H9 (cell line): ENCODE data around the gene NKAIN2. TPM values are rescaled to one million over a fixed set of nuclear protein-coding genes. Genes with fewer than 3 reads are reported as not detected.

Experiments used
- DNase-seq: peaks from one replicate; pipeline ENCODE4 v3.0.0-alpha.2; 2017
- H2AFZ ChIP-seq: one replicate; pipeline ENCODE4 v1.6.1; 2013; ENCODE audit warnings: mild to moderate bottlenecking, low read length, control low read depth, moderate library complexity
- H2AK5ac ChIP-seq: 2 replicates; pipeline ENCODE4 v1.6.1; 2013; ENCODE audit warnings: low read length, control low read depth, mixed read lengths; ENCODE audit not compliant: insufficient read length
- H2BK120ac ChIP-seq: one replicate; pipeline ENCODE4 v1.6.1; 2013; ENCODE audit warnings: low read depth, mild to moderate bottlenecking, low read length, control low read depth, inconsistent platforms; ENCODE audit not compliant: poor library complexity, severe bottlenecking
- H2BK12ac ChIP-seq: 2 replicates; pipeline ENCODE4 v1.6.1; 2013; ENCODE audit warnings: low read length, control low read depth, mixed read lengths, low read depth; ENCODE audit not compliant: insufficient read length
- H2BK15ac ChIP-seq: 2 replicates; pipeline ENCODE4 v1.6.1; 2013; ENCODE audit warnings: low read depth, low read length, control low read depth
- H2BK20ac ChIP-seq: one replicate; pipeline ENCODE4 v1.6.1; 2013; ENCODE audit warnings: low read depth, mild to moderate bottlenecking, low read length, control low read depth, inconsistent platforms; ENCODE audit not compliant: poor library complexity, severe bottlenecking
- H2BK5ac ChIP-seq: 2 replicates; pipeline ENCODE4 v1.6.1; 2013; ENCODE audit warnings: low read length, control low read depth, mixed read lengths; ENCODE audit not compliant: insufficient read length
- H3K14ac ChIP-seq: 2 replicates; pipeline ENCODE4 v1.6.1; 2013; ENCODE audit warnings: low read length, control low read depth; ENCODE audit not compliant: insufficient read depth
- H3K18ac ChIP-seq: 2 replicates; pipeline ENCODE4 v1.6.1; 2013; ENCODE audit warnings: low read depth, mild to moderate bottlenecking, mixed read lengths, low read length, control low read depth; ENCODE audit not compliant: insufficient read length
- H3K23ac ChIP-seq: 2 replicates; pipeline ENCODE4 v1.6.1; 2013; ENCODE audit warnings: low read length, control low read depth, mixed read lengths, low read depth; ENCODE audit not compliant: insufficient read length
- H3K23me2 ChIP-seq: 2 replicates; pipeline ENCODE4 v1.6.1; 2013; ENCODE audit warnings: low read depth, mild to moderate bottlenecking, mixed read lengths, low read length, control low read depth; ENCODE audit not compliant: insufficient read length, poor library complexity, severe bottlenecking
- H3K27ac ChIP-seq: 2 replicates; pipeline ENCODE4 v1.5.1; 2013; ENCODE audit warnings: low read length, control low read depth, mixed read lengths, low read depth; ENCODE audit not compliant: insufficient read length
- H3K27me3 ChIP-seq: 2 replicates; pipeline ENCODE4 v1.6.1; 2013; ENCODE audit warnings: low read length, control low read depth, inconsistent platforms; ENCODE audit not compliant: insufficient read depth
- H3K4ac ChIP-seq: 2 replicates; pipeline ENCODE4 v1.6.1; 2013; ENCODE audit warnings: low read depth, mild to moderate bottlenecking, control low read depth, inconsistent platforms, low read length, moderate library complexity
- H3K4me1 ChIP-seq: 2 replicates; pipeline ENCODE4 v1.6.1; 2013; ENCODE audit warnings: low read length, control low read depth, inconsistent platforms; ENCODE audit not compliant: insufficient read depth
- H3K4me2 ChIP-seq: 2 replicates; pipeline ENCODE4 v1.6.1; 2013; ENCODE audit warnings: low read length, control low read depth, mixed read lengths; ENCODE audit not compliant: insufficient read length, insufficient read depth
- H3K56ac ChIP-seq: 2 replicates; pipeline ENCODE4 v1.6.1; 2013; ENCODE audit warnings: low read depth, mild to moderate bottlenecking, mixed read lengths, low read length, control low read depth; ENCODE audit not compliant: insufficient read length
- H3K79me1 ChIP-seq: 2 replicates; pipeline ENCODE4 v1.6.1; 2013; ENCODE audit warnings: low read depth, mild to moderate bottlenecking, moderate library complexity, low read length, control low read depth, inconsistent platforms; ENCODE audit not compliant: insufficient read depth, poor library complexity, severe bottlenecking
- H3K79me2 ChIP-seq: 2 replicates; pipeline ENCODE4 v1.6.1; 2013; ENCODE audit warnings: low read length, control low read depth, inconsistent platforms; ENCODE audit not compliant: insufficient read depth
- H3K9ac ChIP-seq: 2 replicates; pipeline ENCODE4 v1.6.1; 2013; ENCODE audit warnings: low read length, control low read depth, mixed read lengths; ENCODE audit not compliant: insufficient read length; ENCODE audit errors: extremely low read depth
- H3K9me3 ChIP-seq: one replicate; pipeline ENCODE4 v1.6.1; 2013; ENCODE audit warnings: low read depth, low read length, inconsistent platforms; ENCODE audit not compliant: control insufficient read depth
- H3T11ph ChIP-seq: one replicate; pipeline ENCODE4 v1.6.1; 2013; ENCODE audit warnings: mild to moderate bottlenecking, low read length, control low read depth, inconsistent platforms
- H4K20me1 ChIP-seq: one replicate; pipeline ENCODE4 v1.6.1; 2013; ENCODE audit not compliant: control insufficient read depth, insufficient read length, insufficient read depth
- H4K5ac ChIP-seq: 2 replicates; pipeline ENCODE4 v1.6.1; 2013; ENCODE audit warnings: low read depth, mild to moderate bottlenecking, mixed read lengths, low read length, control low read depth; ENCODE audit not compliant: insufficient read length
- H4K8ac ChIP-seq: replicated peaks from 2 replicates; pipeline ENCODE4 v1.6.1; 2013; ENCODE audit warnings: low read length, control low read depth, mixed read lengths, low read depth; ENCODE audit not compliant: insufficient read length
- H4K91ac ChIP-seq: 2 replicates; pipeline ENCODE4 v1.6.1; 2013; ENCODE audit warnings: low read depth, mild to moderate bottlenecking, moderate library complexity, mixed read lengths, low read length, control low read depth; ENCODE audit not compliant: insufficient read length
- H3K27ac Mint-ChIP-seq, 3 experiments: 2 replicates in 2 of 3; 3 replicates in 1 of 3; pipeline ENCODE4 v1.8.0; 2020 to 2021; ENCODE audit warnings: mixed read lengths in 3 of 3, mild to moderate bottlenecking in 1 of 3, moderate library complexity in 1 of 3
- H3K27me3 Mint-ChIP-seq: 2 replicates; pipeline ENCODE4 v1.8.0; 2021; ENCODE audit warnings: low read depth, mild to moderate bottlenecking, moderate library complexity, mixed read lengths
- H3K36me3 Mint-ChIP-seq, 3 experiments: 2 replicates in 2 of 3; 3 replicates in 1 of 3; pipeline ENCODE4 v1.8.0; 2020 to 2021; ENCODE audit warnings: low read depth in 3 of 3, mixed read lengths in 3 of 3; ENCODE audit not compliant: insufficient read depth in 1 of 3
- H3K4me1 Mint-ChIP-seq, 2 experiments: 2 replicates each; pipeline ENCODE4 v1.8.0; 2020; ENCODE audit warnings: mixed read lengths in 2 of 2
- H3K4me3 Mint-ChIP-seq, 2 experiments: 2 replicates in 1 of 2; 3 replicates in 1 of 2; pipeline ENCODE4 v1.8.0; 2020 to 2021; ENCODE audit warnings: mild to moderate bottlenecking in 2 of 2, mixed read lengths in 2 of 2, moderate library complexity in 1 of 2
- H3K9me3 Mint-ChIP-seq, 2 experiments: 2 replicates in 1 of 2; 3 replicates in 1 of 2; pipeline ENCODE4 v1.8.0; 2020; ENCODE audit warnings: mild to moderate bottlenecking in 2 of 2, mixed read lengths in 2 of 2, moderate library complexity in 1 of 2
- total RNA-seq: library from RNA; stranded (reverse); gene quantifications from 2 replicates; pipeline ENCODE4 v1.2.1, GENCODE V29; 2021
- TF ChIP-seq, protein P1 (sequence below): fragments of 200-600 bp; sonication (generic); conservative IDR thresholded peaks from 3 replicates; pipeline ENCODE4 v1.8.0; 2021; ENCODE audit warnings: antibody characterized with exemption, mild to moderate bottlenecking

The NKAIN2 gene
- total RNA-seq, 1 experiment from 2014 or later = 0.17 TPM

DNA sequence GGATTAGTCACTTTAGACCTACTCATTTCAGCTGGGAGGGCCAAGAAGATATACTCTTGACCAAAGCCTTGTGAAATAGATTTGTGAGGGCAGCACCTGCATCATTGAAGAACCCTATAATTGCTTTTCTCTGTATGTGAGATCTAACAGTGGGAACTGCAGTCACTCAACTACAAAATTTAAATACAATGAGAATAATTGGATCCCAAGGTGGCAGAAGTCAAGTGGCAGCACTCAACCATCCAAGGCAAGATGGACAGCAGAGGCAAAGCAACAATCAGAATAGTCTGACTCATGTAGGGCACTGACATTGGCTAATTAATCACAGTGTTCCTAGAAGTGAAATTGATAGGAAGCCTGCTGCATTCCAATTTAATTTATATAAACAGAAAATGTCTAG is 8.9 kb upstream of the NKAIN2 start:
- Histone ChIP-seq H4K20me1 (no peaks in the 10 kb centered on the region), H3K4me1 (no peaks in the 10 kb centered on the region), H4K5ac (no peak overlapping the region), H3K27me3 (no peaks in the 10 kb centered on the region), H4K91ac (no peak overlapping the region), H2AK5ac (no peak overlapping the region), H3K9ac (no peak overlapping the region), H3K9me3 (no peaks in the 10 kb centered on the region), H3K23ac (no peak overlapping the region), H3K18ac (no peak overlapping the region), H3K27ac (no peak overlapping the region), H2BK5ac (no peak overlapping the region), H4K8ac (no peak overlapping the region), H2BK12ac (no peak overlapping the region), H3T11ph (no peak overlapping the region), H2AFZ (no peak overlapping the region), H3K14ac (no peak overlapping the region), H2BK20ac (no peak overlapping the region), H3K79me2 (no peaks in the 10 kb centered on the region), H3K79me1 (no peaks in the 10 kb centered on the region), H2BK15ac (no peak overlapping the region), H3K23me2 (no peaks in the 10 kb centered on the region), H2BK120ac (no peak overlapping the region), H3K56ac (no peak overlapping the region), H3K4me2 (no peak overlapping the region), H3K4ac (no peak overlapping the region)
- Mint-ChIP-seq H3K9me3 (peaks cover 0 to 8% of the 10 kb centered on the region in 2 experiments; a peak in 3 of 5 replicates), H3K27me3 (peaks cover 12% of the 10 kb centered on the region), H3K4me1 (peaks cover 0 to under 1% of the 10 kb centered on the region in 2 experiments; a peak in 1 of 4 replicates), H3K27ac (no peak overlapping the region), H3K4me3 (no peak overlapping the region), H3K36me3 (peaks cover 0 to 5% (median 3%) of the 10 kb centered on the region in 3 experiments; a peak in 5 of 7 replicates)
- DNase-seq = no peak
- TF ChIP-seq, protein P1, sequence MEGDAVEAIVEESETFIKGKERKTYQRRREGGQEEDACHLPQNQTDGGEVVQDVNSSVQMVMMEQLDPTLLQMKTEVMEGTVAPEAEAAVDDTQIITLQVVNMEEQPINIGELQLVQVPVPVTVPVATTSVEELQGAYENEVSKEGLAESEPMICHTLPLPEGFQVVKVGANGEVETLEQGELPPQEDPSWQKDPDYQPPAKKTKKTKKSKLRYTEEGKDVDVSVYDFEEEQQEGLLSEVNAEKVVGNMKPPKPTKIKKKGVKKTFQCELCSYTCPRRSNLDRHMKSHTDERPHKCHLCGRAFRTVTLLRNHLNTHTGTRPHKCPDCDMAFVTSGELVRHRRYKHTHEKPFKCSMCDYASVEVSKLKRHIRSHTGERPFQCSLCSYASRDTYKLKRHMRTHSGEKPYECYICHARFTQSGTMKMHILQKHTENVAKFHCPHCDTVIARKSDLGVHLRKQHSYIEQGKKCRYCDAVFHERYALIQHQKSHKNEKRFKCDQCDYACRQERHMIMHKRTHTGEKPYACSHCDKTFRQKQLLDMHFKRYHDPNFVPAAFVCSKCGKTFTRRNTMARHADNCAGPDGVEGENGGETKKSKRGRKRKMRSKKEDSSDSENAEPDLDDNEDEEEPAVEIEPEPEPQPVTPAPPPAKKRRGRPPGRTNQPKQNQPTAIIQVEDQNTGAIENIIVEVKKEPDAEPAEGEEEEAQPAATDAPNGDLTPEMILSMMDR = no peak
